GM12891 (cell line): Measurements from ENCODE around the gene ANKS1B.

Source experiments
- POLR2A ChIP-seq: IDR thresholded peaks from 2 replicates; pipeline ENCODE4 v1.6.1; 2011; ENCODE audit warnings: low read depth, low read length, control low read depth
- POLR2AphosphoS5 ChIP-seq: IDR thresholded peaks from 2 replicates; pipeline ENCODE4 v1.6.1; 2011; ENCODE audit warnings: low read depth, low read length, control low read depth

GRCh38 chr12:99309812-99310211, 674.9 kb downstream of the ANKS1B start:
- TF ChIP-seq POLR2A (no peak), POLR2AphosphoS5 (no peak)
